H1 (cell line): Measurements from ENCODE around the gene CTSK. TPM values are rescaled to one million over a fixed set of nuclear protein-coding genes. Genes with fewer than 3 reads are reported as not detected.

ENCODE experiments used
- CTCF ChIA-PET: fragments of 300-600 bp; sonication (Branson Sonifier 250); formaldehyde crosslinking; loops from one replicate; lab custom pipeline; 2021; ENCODE audit not compliant: partially characterized antibody; lab: Charles Lee
- POLR2A ChIA-PET: fragments of 300-600 bp; sonication (Branson Sonifier 250); formaldehyde crosslinking; loops from one replicate; lab custom pipeline; 2021; ENCODE audit warnings: inconsistent platforms; ENCODE audit not compliant: partially characterized antibody; lab: Charles Lee
- DNase-seq, 2 experiments: peaks; one replicate each; pipeline versions ENCODE4 v3.0.0 to v3.0.0-alpha.2; 2010 to 2022; ENCODE audit warnings: low spot score in 2 of 2, low read depth in 1 of 2, mixed read lengths in 1 of 2
- FAIRE-seq: peaks from 2 replicates; lab custom pipeline; 2011; peaks lifted over from hg19 to GRCh38; lab: Jason Lieb, UNC
- H2AFZ ChIP-seq: 2 replicates; pipeline ENCODE4 v1.8.1; 2012; ENCODE audit warnings: low read length, inconsistent platforms
- H2AK5ac ChIP-seq: 2 replicates; pipeline ENCODE4 v1.6.1; 2013; ENCODE audit warnings: low read depth, low read length
- H2BK120ac ChIP-seq: replicated peaks from 2 replicates; pipeline ENCODE3; 2013; ENCODE audit warnings: low read depth, low read length, inconsistent platforms
- H2BK12ac ChIP-seq: 2 replicates; pipeline ENCODE4 v1.6.1; 2013; ENCODE audit warnings: low read depth, low read length
- H2BK15ac ChIP-seq: 2 replicates; pipeline ENCODE4 v1.6.1; 2013; ENCODE audit warnings: low read length
- H2BK20ac ChIP-seq: 2 replicates; pipeline ENCODE4 v1.6.1; 2013; ENCODE audit warnings: low read length
- H2BK5ac ChIP-seq: 2 replicates; pipeline ENCODE4 v1.6.1; 2013; ENCODE audit warnings: low read depth, low read length
- H3K14ac ChIP-seq: 2 replicates; pipeline ENCODE4 v1.6.1; 2013; ENCODE audit warnings: inconsistent platforms; ENCODE audit not compliant: insufficient read length
- H3K18ac ChIP-seq: 2 replicates; pipeline ENCODE4 v1.6.1; 2013; ENCODE audit warnings: low read length; ENCODE audit errors: extremely low read depth
- H3K23ac ChIP-seq: 2 replicates; pipeline ENCODE4 v1.6.1; 2013; ENCODE audit warnings: inconsistent platforms; ENCODE audit not compliant: insufficient read length
- H3K23me2 ChIP-seq: 2 replicates; pipeline ENCODE4 v1.6.1; 2013; ENCODE audit warnings: low read depth, low read length
- H3K27ac ChIP-seq: 2 replicates; pipeline ENCODE4 v1.6.1; 2011; ENCODE audit warnings: low read depth, low read length, inconsistent platforms
- H3K27me3 ChIP-seq, 4 experiments: replicated peaks in 1 of 4; 1 replicate in 1 of 4; 2 replicates in 3 of 4; pipeline versions ENCODE4 v1.6.1 to v1.8.1; 2011 to 2013; ENCODE audit warnings: low read length in 3 of 4, mild to moderate bottlenecking in 3 of 4, inconsistent platforms in 2 of 4, mixed read lengths in 2 of 4, moderate library complexity in 1 of 4; ENCODE audit not compliant: control insufficient read depth in 3 of 4, insufficient read depth in 3 of 4; ENCODE audit errors: extremely low read depth in 1 of 4
- H3K36me3 ChIP-seq, 4 experiments: 2 replicates each; pipeline versions ENCODE4 v1.6.1 to v1.8.1; 2011 to 2013; ENCODE audit warnings: mild to moderate bottlenecking in 4 of 4, low read length in 3 of 4, moderate library complexity in 2 of 4, control low read depth in 1 of 4, inconsistent platforms in 1 of 4; ENCODE audit not compliant: insufficient read depth in 4 of 4, control insufficient read depth in 2 of 4
- H3K4ac ChIP-seq: replicated peaks from 2 replicates; pipeline ENCODE3; 2013; ENCODE audit warnings: low read length, low read depth, mixed read lengths, inconsistent platforms; ENCODE audit not compliant: insufficient read length
- H3K4me1 ChIP-seq, 4 experiments: replicated peaks in 1 of 4; 1 replicate in 1 of 4; 2 replicates in 3 of 4; pipeline versions ENCODE4 v1.6.1 to v1.8.1; 2011 to 2013; ENCODE audit warnings: low read length in 3 of 4, inconsistent platforms in 2 of 4, mixed read lengths in 1 of 4; ENCODE audit not compliant: insufficient read depth in 4 of 4, control insufficient read depth in 3 of 4
- H3K4me2 ChIP-seq, 2 experiments: 2 replicates each; pipeline versions ENCODE4 v1.6.1 to v1.8.1; 2011 to 2013; ENCODE audit warnings: low read depth in 2 of 2, low read length in 2 of 2, control low read depth in 1 of 2, inconsistent platforms in 1 of 2, mild to moderate bottlenecking in 1 of 2; ENCODE audit not compliant: insufficient read depth in 1 of 2
- H3K4me3 ChIP-seq, 4 experiments: fragments of 200-600, 300-600 bp in 1 of 4; sonication (generic), shearing (Covaris generic), sonication (Bioruptor Twin) in 1 of 4; 2 replicates each; pipeline versions ENCODE4 v1.5.1 to v1.8.1; 2011 to 2016; ENCODE audit warnings: low read length in 4 of 4, low read depth in 3 of 4, control low read depth in 2 of 4, inconsistent platforms in 2 of 4, mild to moderate bottlenecking in 2 of 4, mixed read lengths in 1 of 4, moderate library complexity in 1 of 4; ENCODE audit not compliant: insufficient read depth in 2 of 4; ENCODE audit errors: extremely low read depth in 1 of 4
- H3K56ac ChIP-seq: replicated peaks from 2 replicates; pipeline ENCODE3; 2013; ENCODE audit warnings: low read depth, mild to moderate bottlenecking, mixed read lengths, low read length, inconsistent platforms; ENCODE audit not compliant: insufficient read length
- H3K79me1 ChIP-seq: 2 replicates; pipeline ENCODE4 v1.6.1; 2013; ENCODE audit warnings: low read depth, low read length, control low read depth
- H3K79me2 ChIP-seq, 2 experiments: 2 replicates each; pipeline versions ENCODE4 v1.6.1 to v1.8.1; 2012 to 2013; ENCODE audit warnings: low read length in 2 of 2, mild to moderate bottlenecking in 2 of 2, inconsistent platforms in 1 of 2; ENCODE audit not compliant: insufficient read depth in 2 of 2, control insufficient read depth in 1 of 2
- H3K9ac ChIP-seq, 4 experiments: replicated peaks in 1 of 4; 1 replicate in 1 of 4; 2 replicates in 3 of 4; pipeline versions ENCODE4 v1.6.1 to v1.8.1; 2011 to 2013; ENCODE audit warnings: low read depth in 3 of 4, low read length in 3 of 4, control low read depth in 2 of 4, mild to moderate bottlenecking in 2 of 4, moderate library complexity in 2 of 4, inconsistent platforms in 1 of 4; ENCODE audit errors: extremely low read depth in 1 of 4
- H3K9me3 ChIP-seq, 2 experiments: 2 replicates each; pipeline versions ENCODE4 v1.6.1 to v1.8.1; 2012 to 2013; ENCODE audit warnings: mild to moderate bottlenecking in 2 of 2, moderate library complexity in 2 of 2, control low read depth in 1 of 2, inconsistent platforms in 1 of 2, low read depth in 1 of 2, low read length in 1 of 2, mixed read lengths in 1 of 2; ENCODE audit not compliant: insufficient read depth in 2 of 2
- H4K20me1 ChIP-seq, 2 experiments: replicated peaks in 1 of 2; 2 replicates each; pipeline versions ENCODE3 to v1.8.1; 2011 to 2013; ENCODE audit warnings: inconsistent platforms in 2 of 2, low read length in 2 of 2, mild to moderate bottlenecking in 1 of 2; ENCODE audit not compliant: insufficient read depth in 2 of 2, control insufficient read depth in 1 of 2
- H4K5ac ChIP-seq: 2 replicates; pipeline ENCODE4 v1.6.1; 2013; ENCODE audit warnings: low read length, low read depth, mixed read lengths, inconsistent platforms; ENCODE audit not compliant: insufficient read length
- H4K8ac ChIP-seq: 2 replicates; pipeline ENCODE4 v1.8.0; 2013; ENCODE audit warnings: mild to moderate bottlenecking, moderate library complexity, low read length, inconsistent platforms; ENCODE audit not compliant: insufficient read depth; ENCODE audit errors: extremely low read depth
- H4K91ac ChIP-seq: replicated peaks from 2 replicates; pipeline ENCODE3; 2013; ENCODE audit warnings: low read length, mixed read lengths, inconsistent platforms; ENCODE audit not compliant: insufficient read length
- ASH2L ChIP-seq: fragments of 200-600, 300-600 bp; sonication (generic); IDR thresholded peaks from one replicate; pipeline ENCODE4 v1.7.1; 2017; ENCODE audit warnings: low read length
- ATF3 ChIP-seq: IDR thresholded peaks from 2 replicates; pipeline ENCODE4 v1.6.1; 2011; ENCODE audit warnings: low read depth, mild to moderate bottlenecking, low read length; ENCODE audit not compliant: insufficient read depth
- E2F6 ChIP-seq: IDR thresholded peaks from 2 replicates; pipeline ENCODE4 v1.6.1; 2012; ENCODE audit warnings: inconsistent platforms
- EGR1 ChIP-seq: IDR thresholded peaks from 2 replicates; pipeline ENCODE4 v1.6.1; 2011; ENCODE audit warnings: low read depth, low read length, borderline replicate concordance
- FOSL1 ChIP-seq: IDR thresholded peaks from 2 replicates; pipeline ENCODE4 v1.6.1; 2011; ENCODE audit warnings: mild to moderate bottlenecking, low read depth, low read length, moderate library complexity; ENCODE audit not compliant: insufficient read depth
- GABPA ChIP-seq: IDR thresholded peaks from 2 replicates; pipeline ENCODE4 v1.6.1; 2011; ENCODE audit warnings: mild to moderate bottlenecking, low read length, moderate library complexity, borderline replicate concordance; ENCODE audit not compliant: insufficient read depth
- JUND ChIP-seq: IDR thresholded peaks from 2 replicates; pipeline ENCODE4 v1.6.1; 2011; ENCODE audit warnings: mild to moderate bottlenecking, improper control_type of control experiment, low read length
- KDM4A ChIP-seq: IDR thresholded peaks from one replicate; pipeline ENCODE4 v1.7.1; 2012; ENCODE audit warnings: low read depth, mild to moderate bottlenecking, moderate library complexity, low read length, inconsistent platforms; ENCODE audit not compliant: severe bottlenecking
- POU5F1 ChIP-seq: IDR thresholded peaks from 2 replicates; pipeline ENCODE4 v1.6.1; 2011; ENCODE audit warnings: low read depth, mild to moderate bottlenecking, low read length, moderate library complexity
- SIX5 ChIP-seq: IDR thresholded peaks from 2 replicates; pipeline ENCODE4 v1.6.1; 2011; ENCODE audit warnings: mild to moderate bottlenecking, low read depth, low read length
- TAF7 ChIP-seq: optimal IDR thresholded peaks from 2 replicates; pipeline ENCODE3; 2011; ENCODE audit warnings: low read depth, mild to moderate bottlenecking, inconsistent platforms, low read length, moderate library complexity, borderline replicate concordance
- TBP ChIP-seq: IDR thresholded peaks from 2 replicates; pipeline ENCODE4 v1.6.1; 2011; ENCODE audit warnings: low read depth, low read length, improper control_type of control experiment
- TCF12 ChIP-seq: IDR thresholded peaks from 2 replicates; pipeline ENCODE4 v1.6.1; 2011; ENCODE audit warnings: low read depth, mild to moderate bottlenecking, low read length
- TEAD4 ChIP-seq: IDR thresholded peaks from 2 replicates; pipeline ENCODE4 v1.6.1; 2012; ENCODE audit warnings: low read depth, low read length, inconsistent platforms, mixed read lengths
- WGBS, 2 experiments: shearing (Covaris generic) in 1 of 2; methylation state at CpG; one replicate each; pipeline versions ENCODE4 v1.1.6 to v1.1.7; 2013 to 2015; ENCODE audit warnings: low lambda C conversion rate in 2 of 2, mixed read lengths in 2 of 2, inconsistent platforms in 1 of 2, low coverage in 1 of 2, missing lambda C conversion rate in 1 of 2; ENCODE audit not compliant: insufficient replicate concordance in 2 of 2, insufficient coverage in 1 of 2, insufficient read length in 1 of 2; ENCODE audit errors: extremely low coverage in 1 of 2, missing lambda C conversion rate in 1 of 2; 5-methylcytosine and 5-hydroxymethylcytosine counted together
- polyA plus RNA-seq, 7 experiments: library from polyadenylated mRNA; depleted of rRNA in 3 of 7; stranded (reverse) in 5 of 7; unstranded in 2 of 7; fragments of >200 nt in 5 of 7; fragments of 200-250 nt in 2 of 7; gene quantifications; 1 replicate in 5 of 7; 2 replicates in 1 of 7; 4 replicates in 1 of 7; pipeline versions ENCODE4 v1.2.1 to v1.2.3, GENCODE V29; 2011 to 2013; ENCODE audit warnings: missing spikeins in 2 of 7, mixed read lengths in 2 of 7
- total RNA-seq: library from RNA; stranded (reverse); fragmentation: NEBNext Ultra II Directional; extraction: Animal tissue kit (Norgen Biotek cat#: 25700); gene quantifications from 2 replicates; pipeline ENCODE4 v1.2.1, GENCODE V29; 2021

CTSK gene
- total and polyA plus RNA-seq, 2 of the 8 experiments (the other 6 are each of a cell fraction or from before 2014, with no cell fraction given) = 2.7 to 4.2 TPM

DNA sequence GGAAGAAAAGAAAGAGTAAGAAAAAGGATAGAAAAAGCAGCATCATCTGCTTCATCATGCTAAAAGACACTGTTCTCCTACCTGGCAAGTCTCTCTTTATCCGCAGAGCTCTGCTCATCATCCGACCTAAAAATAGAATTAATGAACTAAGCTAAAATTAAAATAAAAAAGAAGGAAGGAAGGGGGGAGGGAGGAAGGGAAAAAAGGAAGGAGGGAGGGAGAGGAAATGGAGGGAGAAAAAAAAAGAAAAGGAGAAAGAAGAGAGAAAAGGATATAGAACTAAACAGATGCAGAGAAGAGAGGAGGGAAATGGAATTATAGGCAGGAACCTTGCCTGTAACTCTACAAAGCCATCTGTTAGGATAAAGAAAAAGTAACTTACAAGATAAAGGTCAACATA, 34.3 kb upstream of the CTSK start:
- no peak overlapping the region for H2BK5ac ChIP-seq
- no peak overlapping the region for H3K9ac ChIP-seq
- H4K91ac ChIP-seq = no peak overlapping the region
- no peak overlapping the region for H3K18ac ChIP-seq
- H2AK5ac ChIP-seq = no peak overlapping the region
- no peak overlapping the region for H3K4me3 ChIP-seq
- CTCF ChIA-PET = no interaction called here
- no peak overlapping the region for H4K5ac ChIP-seq
- DNase-seq (no peak), FAIRE-seq (no peak)
- H3K79me1 ChIP-seq = no peaks in the 10 kb centered on the region
- H3K27me3 ChIP-seq = no peaks in the 10 kb centered on the region
- H3K27ac ChIP-seq = no peak overlapping the region
- no peak overlapping the region for H2AFZ ChIP-seq
- H3K23me2 ChIP-seq = no peaks in the 10 kb centered on the region
- no peak overlapping the region for H4K8ac ChIP-seq
- H2BK12ac ChIP-seq = no peak overlapping the region
- no peak overlapping the region for H3K14ac ChIP-seq
- no peak overlapping the region for H3K4ac ChIP-seq
- 94% methylated on average over 2 of the region's 2 CpGs; no CpG with 5 or more reads in 1 of the 2 experiments for WGBS, 2 experiments
- no peak overlapping the region for H3K4me2 ChIP-seq
- no peaks in the 10 kb centered on the region for H4K20me1 ChIP-seq
- peaks cover 0 to 3% (median 0%) of the 10 kb centered on the region in 4 experiments; a peak in 2 of 8 replicates for H3K36me3 ChIP-seq
- no peak overlapping the region for H3K56ac ChIP-seq
- H2BK120ac ChIP-seq = no peak overlapping the region
- H3K23ac ChIP-seq = no peak overlapping the region
- H3K9me3 ChIP-seq = no peaks in the 10 kb centered on the region
- H3K79me2 ChIP-seq = no peaks in the 10 kb centered on the region
- no peak overlapping the region for H2BK15ac ChIP-seq
- H3K4me1 ChIP-seq = no peaks in the 10 kb centered on the region
- POLR2A ChIA-PET = no interaction called here
- H2BK20ac ChIP-seq = no peak overlapping the region
- TF ChIP-seq JUND (no peak), ATF3 (no peak), TCF12 (no peak), TEAD4 (no peak), FOSL1 (no peak), EGR1 (no peak), GABPA (no peak), POU5F1 (no peak), SIX5 (no peak), KDM4A (no peak), E2F6 (no peak), ASH2L (no peak), TAF7 (no peak), TBP (no peak)
